ENCODE measurements around the gene RAB7B. TPM values are rescaled to one million over a fixed set of nuclear protein-coding genes. Genes with fewer than 3 reads are reported as not detected.

RAB7B gene
- total RNA-seq, 1 experiment from 2014 or later, result 0.22 TPM

GRCh38 chr1:205955499-205955898 lies 47.7 kb downstream of the RAB7B start:
- no peak overlapping the region for H3K4me3 ChIP-seq (replicated peaks in 1 of 2; ENCODE audit: low read depth in 1 of 2, low read length in 2 of 2)
- no TSS peak for BruUV-seq (replicated peaks)

More at GRCh38 chr1:205955499-205955898, 47.7 kb downstream of the RAB7B start:
- DNase-seq (ENCODE audit: low read depth, low spot score) (no peak), ATAC-seq (no peak)
- Histone ChIP-seq H3K9ac (ENCODE audit: low read length) (no peak overlapping the region), H3K4me1 (ENCODE audit: control insufficient read depth in 1 of 2, insufficient read depth in 2 of 2, low read length in 2 of 2) (no peaks in the 10 kb centered on the region), H3K27me3 (ENCODE audit: insufficient read depth, low read length) (peaks cover 39% of the 10 kb centered on the region; the same call in 1 of the 2 replicates), H3K79me2 (ENCODE audit: insufficient read depth, low read length) (no peaks in the 10 kb centered on the region), H3K9me2 (ENCODE audit: insufficient read depth) (no peaks in the 10 kb centered on the region), H3K36me3 (ENCODE audit: control insufficient read depth in 1 of 2, insufficient read depth in 2 of 2, low read length in 2 of 2) (no peaks in the 10 kb centered on the region), H4K20me1 (ENCODE audit: insufficient read depth) (no peaks in the 10 kb centered on the region), H3K9me3 (ENCODE audit: control insufficient read depth in 1 of 2, insufficient read depth in 1 of 2, low read depth in 1 of 2, low read length in 2 of 2) (no peaks in the 10 kb centered on the region), H3K4me2 (ENCODE audit: low read length) (no peak overlapping the region), H3K27ac (ENCODE audit: low read depth, low read length) (no peak overlapping the region), H2AFZ (ENCODE audit: low read depth, low read length, poor library complexity, severe bottlenecking) (no peak overlapping the region)
- ChIA-PET RAD21 (ENCODE audit: low non-redundant PET in 1 of 2, low total read pairs in 2 of 2, uncharacterized antibody in 2 of 2, unreplicated experiment in 2 of 2) (no interaction called here), CTCF (no interaction called here), POLR2A (no interaction called here)
- no peak for TF ChIP-seq YY1 (IDR thresholded peaks at IDR 0.05; ENCODE audit: extremely low read depth, insufficient replicate concordance, low read depth, low read length)
- no peak for TF ChIP-seq ELF1 (IDR thresholded peaks at IDR 0.05; ENCODE audit: borderline replicate concordance, low read depth)
- no peak for TF ChIP-seq SIN3A (IDR thresholded peaks at IDR 0.05; ENCODE audit: low read depth)
- no peak for TF ChIP-seq CTCF (IDR thresholded peaks at IDR 0.05 in 2 of 3, conservative IDR thresholded peaks at IDR 0.05 in 1 of 3; ENCODE audit: borderline replicate concordance in 1 of 3, insufficient read depth in 1 of 3, low read depth in 2 of 3, low read length in 2 of 3)
- TF ChIP-seq POLR2AphosphoS5 (IDR thresholded peaks at IDR 0.05; ENCODE audit: low read depth, low read length), result no peak
- no peak for TF ChIP-seq CBX3 (IDR thresholded peaks at IDR 0.05; ENCODE audit: low read depth)
- no peak for TF ChIP-seq EZH2 (IDR thresholded peaks at IDR 0.05)
- no peak for TF ChIP-seq ATF3 (IDR thresholded peaks at IDR 0.05)
- TF ChIP-seq EGR1 (IDR thresholded peaks at IDR 0.05; ENCODE audit: low read depth), result no peak
- TF ChIP-seq JUND (IDR thresholded peaks at IDR 0.05), result no peak
- no peak for TF ChIP-seq ZBTB33 (IDR thresholded peaks at IDR 0.05; ENCODE audit: extremely low read depth, insufficient replicate concordance, low read length)
- TF ChIP-seq ZFX (IDR thresholded peaks at IDR 0.05), result no peak
- TF ChIP-seq ZNF274 (IDR thresholded peaks at IDR 0.05; ENCODE audit: low read depth, low read length), result no peak
- intact Hi-C loops (cut with micrococcal nuclease), result no loop called here
